ENCODE data around the gene TUB.

DNA sequence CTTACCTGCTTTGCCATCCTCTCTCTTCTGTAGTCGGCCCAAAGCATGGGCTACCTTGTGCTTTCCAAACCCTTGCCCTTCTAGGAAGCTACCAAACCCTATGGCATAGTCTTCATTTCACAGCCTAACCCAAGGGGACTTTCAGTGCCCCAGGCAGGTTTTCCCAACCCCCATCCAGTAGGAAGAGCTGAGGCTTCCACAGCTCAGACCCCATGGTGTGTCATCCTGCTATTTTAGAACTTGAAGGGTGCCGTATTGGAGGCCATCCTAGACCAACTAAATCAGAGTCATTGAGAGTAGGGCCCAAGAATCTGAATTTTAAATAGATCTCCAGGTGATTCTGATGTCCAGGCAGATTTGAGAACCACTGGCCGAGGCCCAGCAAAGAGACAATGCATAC is 31.9 kb upstream of the TUB start:
- TF ChIP-seq, protein P1, sequence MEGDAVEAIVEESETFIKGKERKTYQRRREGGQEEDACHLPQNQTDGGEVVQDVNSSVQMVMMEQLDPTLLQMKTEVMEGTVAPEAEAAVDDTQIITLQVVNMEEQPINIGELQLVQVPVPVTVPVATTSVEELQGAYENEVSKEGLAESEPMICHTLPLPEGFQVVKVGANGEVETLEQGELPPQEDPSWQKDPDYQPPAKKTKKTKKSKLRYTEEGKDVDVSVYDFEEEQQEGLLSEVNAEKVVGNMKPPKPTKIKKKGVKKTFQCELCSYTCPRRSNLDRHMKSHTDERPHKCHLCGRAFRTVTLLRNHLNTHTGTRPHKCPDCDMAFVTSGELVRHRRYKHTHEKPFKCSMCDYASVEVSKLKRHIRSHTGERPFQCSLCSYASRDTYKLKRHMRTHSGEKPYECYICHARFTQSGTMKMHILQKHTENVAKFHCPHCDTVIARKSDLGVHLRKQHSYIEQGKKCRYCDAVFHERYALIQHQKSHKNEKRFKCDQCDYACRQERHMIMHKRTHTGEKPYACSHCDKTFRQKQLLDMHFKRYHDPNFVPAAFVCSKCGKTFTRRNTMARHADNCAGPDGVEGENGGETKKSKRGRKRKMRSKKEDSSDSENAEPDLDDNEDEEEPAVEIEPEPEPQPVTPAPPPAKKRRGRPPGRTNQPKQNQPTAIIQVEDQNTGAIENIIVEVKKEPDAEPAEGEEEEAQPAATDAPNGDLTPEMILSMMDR (IDR thresholded peaks at IDR 0.05; ENCODE audit: low read length), result no peak
- TF ChIP-seq EZH2phosphoT487 (IDR thresholded peaks at IDR 0.05; ENCODE audit: low read length), result no peak

All from MM.1S (cell line).